K562 (cell line): ENCODE data around the gene ARMC12. TPM values are rescaled to one million over a fixed set of nuclear protein-coding genes. Genes with fewer than 3 reads are reported as not detected.

ENCODE experiments used
- ATAC-seq: fragments of 200-7000 bp; cut with Tn5 transposase; 3 replicates; pipeline ENCODE4 v1.9.1; 2020; ENCODE audit warnings: moderate library complexity
- BruUV-seq: library from RNA; stranded (reverse); fragments of 400-500 nt; replicated peaks from 2 replicates; lab custom pipeline; 2021; lab: Mats Ljungman, UMichigan
- CTCF ChIA-PET: fragments of 300-600 bp; formaldehyde crosslinking; extraction: SDS; loops from one replicate; lab custom pipeline; 2021; ENCODE audit warnings: low intra/inter-chr PET ratio; lab: Yijun Ruan, JAX
- POLR2A ChIA-PET: fragments of 300-600, 350-650 bp; sonication (Branson Sonifier 250); formaldehyde crosslinking; extraction: SDS; loops from one replicate; lab custom pipeline; 2021; ENCODE audit warnings: antibody characterized with exemption, inconsistent platforms; lab: Yijun Ruan, JAX
- DNase-seq, 4 experiments: peaks; one replicate each; pipeline versions ENCODE4 v3.0.0 to v3.0.0-alpha.2; 2011 to 2018; ENCODE audit warnings: low spot score in 3 of 4, mixed read lengths in 3 of 4; ENCODE audit errors: extremely low read depth in 1 of 4
- FAIRE-seq: peaks from 2 replicates; lab custom pipeline; 2011; peaks lifted over from hg19 to GRCh38; lab: Jason Lieb, UNC
- H2AFZ ChIP-seq: 2 replicates; pipeline ENCODE4 v1.6.0; 2011; ENCODE audit warnings: low read depth, low read length, control low read depth, inconsistent platforms
- H3K27ac ChIP-seq: fragments of 200-600 bp; 3 replicates; pipeline ENCODE4 v1.8.0; 2011; ENCODE audit warnings: low read depth, mild to moderate bottlenecking, control low read depth, inconsistent platforms, low read length, moderate library complexity, mixed read lengths; ENCODE audit errors: extremely low read depth
- H3K27me3 ChIP-seq, 2 experiments: fragments of 300-600 bp in 1 of 2; 2 replicates in 1 of 2; 3 replicates in 1 of 2; pipeline versions ENCODE4 v1.6.0 to v1.8.0; 2011; ENCODE audit warnings: inconsistent platforms in 2 of 2, low read length in 2 of 2, mild to moderate bottlenecking in 1 of 2, mixed read lengths in 1 of 2, moderate library complexity in 1 of 2; ENCODE audit not compliant: control insufficient read depth in 2 of 2, insufficient read depth in 2 of 2
- H3K36me3 ChIP-seq: fragments of 300-600 bp; 3 replicates; pipeline ENCODE4 v1.8.0; 2011; ENCODE audit warnings: mild to moderate bottlenecking, low read length, inconsistent platforms; ENCODE audit not compliant: control insufficient read depth, insufficient read depth
- H3K4me1 ChIP-seq, 2 experiments: fragments of 200-600 bp in 1 of 2; replicated peaks in 1 of 2; 2 replicates in 1 of 2; 3 replicates in 1 of 2; pipeline versions ENCODE4 v1.5.1 to v1.8.0; 2011; ENCODE audit warnings: inconsistent platforms in 2 of 2, low read length in 2 of 2, mild to moderate bottlenecking in 1 of 2, mixed read lengths in 1 of 2, moderate library complexity in 1 of 2; ENCODE audit not compliant: control insufficient read depth in 2 of 2, insufficient read depth in 2 of 2
- H3K4me2 ChIP-seq: 2 replicates; pipeline ENCODE4 v1.6.1; 2011; ENCODE audit warnings: low read length, control low read depth, inconsistent platforms, mixed read lengths; ENCODE audit not compliant: insufficient read depth
- H3K4me3 ChIP-seq: fragments of 200-600 bp; sonication (generic), shearing (Covaris generic); 2 replicates; pipeline ENCODE4 v1.5.1; 2016; ENCODE audit warnings: control low read depth, inconsistent platforms
- H3K79me2 ChIP-seq: fragments of 200-600 bp; 3 replicates; pipeline ENCODE4 v1.8.0; 2011; ENCODE audit warnings: low read length, inconsistent platforms; ENCODE audit not compliant: control insufficient read depth, insufficient read depth
- H3K9ac ChIP-seq, 2 experiments: 2 replicates each; pipeline versions ENCODE4 v1.6.0 to v1.6.1; 2011; ENCODE audit warnings: low read depth in 2 of 2, low read length in 2 of 2, control low read depth in 1 of 2, inconsistent platforms in 1 of 2, mild to moderate bottlenecking in 1 of 2, mixed read lengths in 1 of 2; ENCODE audit not compliant: insufficient read depth in 1 of 2
- H3K9me1 ChIP-seq: one replicate; pipeline ENCODE4 v1.6.0; 2011; ENCODE audit warnings: inconsistent platforms, mild to moderate bottlenecking, low read length, moderate library complexity; ENCODE audit not compliant: control insufficient read depth, insufficient read depth
- H3K9me3 ChIP-seq: replicated peaks from 2 replicates; pipeline ENCODE4 v1.5.1; 2011; ENCODE audit warnings: low read depth, low read length, inconsistent platforms; ENCODE audit not compliant: control insufficient read depth, insufficient read depth
- H4K20me1 ChIP-seq: replicated peaks from 2 replicates; pipeline ENCODE4 v1.6.1; 2011; ENCODE audit warnings: low read length, inconsistent platforms, mixed read lengths; ENCODE audit not compliant: control insufficient read depth, insufficient read depth
- BRCA1 ChIP-seq, 2 experiments: fragments of 450-650 bp in 1 of 2; sonication (generic) in 1 of 2; formaldehyde crosslinking in 1 of 2; IDR thresholded peaks; 2 replicates each; pipeline versions ENCODE4 v1.5.0 to v1.6.1; 2017 to 2020; ENCODE audit warnings: mild to moderate bottlenecking in 1 of 2, missing genetic modification reagents in 1 of 2
- FOXM1 ChIP-seq, 2 experiments: fragments of 450-650 bp in 1 of 2; sonication (generic) in 1 of 2; formaldehyde crosslinking in 1 of 2; IDR thresholded peaks; 2 replicates each; pipeline versions ENCODE4 v1.6.1 to v1.9.0; 2017 to 2022; ENCODE audit warnings: low read depth in 2 of 2, mild to moderate bottlenecking in 2 of 2, missing genetic modification reagents in 1 of 2, moderate library complexity in 1 of 2
- FOXP1 ChIP-seq: sonication (generic); formaldehyde crosslinking; IDR thresholded peaks from 2 replicates; pipeline ENCODE4 v1.8.0; 2022; ENCODE audit warnings: mild to moderate bottlenecking, missing genetic modification reagents
- MAFK ChIP-seq: IDR thresholded peaks from 2 replicates; pipeline ENCODE4 v1.6.1; 2011; ENCODE audit warnings: low read length, improper control_type of control experiment
- NELFE ChIP-seq: IDR thresholded peaks from 2 replicates; pipeline ENCODE4 v1.6.1; 2011; ENCODE audit warnings: mild to moderate bottlenecking; ENCODE audit not compliant: insufficient read depth, insufficient read length
- PML ChIP-seq: IDR thresholded peaks from 2 replicates; pipeline ENCODE4 v1.6.1; 2012; ENCODE audit warnings: low read length, inconsistent platforms
- SMARCE1 ChIP-seq: fragments of 450-650 bp; IDR thresholded peaks from 2 replicates; pipeline ENCODE4 v1.7.1; 2016; ENCODE audit warnings: mild to moderate bottlenecking
- ZEB2 ChIP-seq: fragments of 450-650 bp; IDR thresholded peaks from 2 replicates; pipeline ENCODE4 v1.6.1; 2016
- ZNF408 ChIP-seq: fragments of 250-450 bp; sonication (Bioruptor Pico); IDR thresholded peaks from 2 replicates; pipeline ENCODE4 v1.4.0; 2020; ENCODE audit warnings: low read depth, mild to moderate bottlenecking, moderate library complexity
- ZNF507 ChIP-seq: conservative IDR thresholded peaks from 2 replicates; pipeline ENCODE4 v1.6.1; 2017; ENCODE audit warnings: missing genetic modification characterization, missing compliant biosample characterization
- WGBS: fragments of 100-300 bp; shearing (Covaris generic); methylation state at CpG from one replicate; pipeline ENCODE4 v1.1.6; 2016; ENCODE audit warnings: low coverage, mixed read lengths; ENCODE audit not compliant: insufficient coverage; ENCODE audit errors: missing lambda C conversion rate; 5-methylcytosine and 5-hydroxymethylcytosine counted together
- in situ Hi-C: fragments of 300-500 bp; cut with MboI; formaldehyde crosslinking; loops from 4 replicates; pipeline ENCODE4 v1.15.0; 2018; ENCODE audit warnings: inconsistent platforms, mixed read lengths
- intact Hi-C: fragments of 100-400 bp; cut with micrococcal nuclease; formaldehyde crosslinking; loops from 2 replicates; pipeline ENCODE4 v1.14.2; 2022
- polyA plus RNA-seq, 8 experiments: library from polyadenylated mRNA; depleted of rRNA in 4 of 8; stranded (reverse) in 5 of 8; unstranded in 3 of 8; fragments of >200 nt; fragmentation: Nextera tagmentation in 2 of 8; fragmentation: Illumina TruSeq in 1 of 8; extraction: Ambion mirVana in 2 of 8; extraction: Trizol in 1 of 8; gene quantifications; 2 replicates each; pipeline versions ENCODE4 v1.2.1 to v1.2.3, GENCODE V29; 2011 to 2014; ENCODE audit warnings: inconsistent platforms in 1 of 8, missing spikeins in 1 of 8
- total RNA-seq, 7 experiments: library from RNA; depleted of rRNA in 6 of 7; stranded (reverse); fragments of >200 nt in 6 of 7; fragmentation: Illumina TruSeq in 2 of 7; extraction: Trizol in 2 of 7; gene quantifications; 2 replicates each; pipeline versions ENCODE4 v1.2.1 to v1.2.3, GENCODE V29; 2011 to 2021; ENCODE audit warnings: low replicate concordance in 1 of 7
- TF ChIP-seq, protein P1 (sequence below), 2 experiments: fragments of 450-650 bp in 1 of 2; sonication (generic) in 1 of 2; formaldehyde crosslinking in 1 of 2; IDR thresholded peaks in 1 of 2; conservative IDR thresholded peaks in 1 of 2; 2 replicates each; pipeline versions ENCODE4 v1.6.1 to v1.8.1; 2016 to 2023; ENCODE audit warnings: mild to moderate bottlenecking in 2 of 2, moderate library complexity in 2 of 2, inconsistent platforms in 1 of 2, missing genetic modification reagents in 1 of 2

ARMC12 gene
- total and polyA plus RNA-seq, 9 of the 15 experiments (the other 6 are each of a cell fraction or from before 2014, with no cell fraction given) = 0.09 to 0.58 (median 0.31) TPM; not detected in 3

DNA sequence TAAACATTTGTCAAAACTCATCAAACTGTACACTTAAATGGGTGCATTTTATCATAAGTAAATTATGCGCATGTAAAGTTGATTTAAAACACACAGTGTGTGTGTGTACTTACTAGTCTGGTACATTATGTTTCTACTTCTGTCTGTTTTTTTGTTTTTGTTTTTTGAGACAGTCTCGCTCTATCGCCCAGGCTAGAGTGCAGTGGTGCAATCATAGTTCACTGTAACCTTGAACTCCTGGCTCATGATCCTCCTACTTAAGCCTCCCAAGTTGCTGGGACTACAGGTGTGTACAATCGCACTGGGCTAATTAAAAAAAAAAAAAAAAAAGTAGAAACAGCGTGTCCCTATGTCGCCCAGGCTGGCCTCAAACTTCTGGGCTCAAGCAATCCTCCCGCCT, 25.1 kb upstream of the ARMC12 start:
- CTCF ChIA-PET = no interaction called here
- BruUV-seq = no TSS peak
- Histone ChIP-seq H3K4me3 (no peak overlapping the region), H3K9me1 (no peaks in the 10 kb centered on the region), H3K4me1 (peaks cover under 1 to 5% of the 10 kb centered on the region in 2 experiments; a peak in 2 of 5 replicates), H2AFZ (no peak overlapping the region), H3K9me3 (no peaks in the 10 kb centered on the region), H3K36me3 (no peaks in the 10 kb centered on the region), H3K79me2 (no peaks in the 10 kb centered on the region), H3K4me2 (no peak overlapping the region), H3K27ac (no peak overlapping the region), H3K27me3 (no peaks in the 10 kb centered on the region), H3K9ac (no peak overlapping the region), H4K20me1 (no peaks in the 10 kb centered on the region)
- intact Hi-C loops (no loop called here), in situ Hi-C loops (no loop called here)
- DNase-seq (no peak), ATAC-seq (no peak), FAIRE-seq (no peak)
- POLR2A ChIA-PET = interaction anchor here (0.7 to 1.5 kb wide), 3 partner anchors 13 to 670 kb away, joined by 3 to 4 read pairs (median 4); no protein-coding TSS in a partner anchor
- 88% methylated on average over 7 of the region's 7 CpGs for WGBS
- no peak for TF ChIP-seq ZEB2
- no peak for TF ChIP-seq ZNF408 (CRISPR knock-in tag)
- TF ChIP-seq NELFE = no peak
- TF ChIP-seq ZNF507 = no peak
- TF ChIP-seq PML = no peak
- TF ChIP-seq, protein P1, sequence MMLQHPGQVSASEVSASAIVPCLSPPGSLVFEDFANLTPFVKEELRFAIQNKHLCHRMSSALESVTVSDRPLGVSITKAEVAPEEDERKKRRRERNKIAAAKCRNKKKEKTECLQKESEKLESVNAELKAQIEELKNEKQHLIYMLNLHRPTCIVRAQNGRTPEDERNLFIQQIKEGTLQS (IDR thresholded peaks at IDR 0.05) = no peak
- TF ChIP-seq, protein P1 (CRISPR knock-in tag; conservative IDR thresholded peaks at IDR 0.05) = no peak
- no peak for TF ChIP-seq MAFK
- TF ChIP-seq FOXP1 (CRISPR knock-in tag) = no peak
- TF ChIP-seq FOXM1 (IDR thresholded peaks at IDR 0.05; ENCODE audit: low read depth) = no peak
- no peak for TF ChIP-seq FOXM1 (CRISPR knock-in tag; IDR thresholded peaks at IDR 0.05; ENCODE audit: low read depth)
- no peak for TF ChIP-seq SMARCE1
- no peak for TF ChIP-seq BRCA1 (IDR thresholded peaks at IDR 0.05)
- TF ChIP-seq BRCA1 (CRISPR knock-in tag; IDR thresholded peaks at IDR 0.05) = no peak
